OCI-M1 (cell line): Measurements from ENCODE around the gene TBC1D17.

Experiments used
- DNase-seq: peaks from one replicate; lab custom pipeline; 2025; lab: John Stamatoyannopoulos, UW

TBC1D17 gene

DNA sequence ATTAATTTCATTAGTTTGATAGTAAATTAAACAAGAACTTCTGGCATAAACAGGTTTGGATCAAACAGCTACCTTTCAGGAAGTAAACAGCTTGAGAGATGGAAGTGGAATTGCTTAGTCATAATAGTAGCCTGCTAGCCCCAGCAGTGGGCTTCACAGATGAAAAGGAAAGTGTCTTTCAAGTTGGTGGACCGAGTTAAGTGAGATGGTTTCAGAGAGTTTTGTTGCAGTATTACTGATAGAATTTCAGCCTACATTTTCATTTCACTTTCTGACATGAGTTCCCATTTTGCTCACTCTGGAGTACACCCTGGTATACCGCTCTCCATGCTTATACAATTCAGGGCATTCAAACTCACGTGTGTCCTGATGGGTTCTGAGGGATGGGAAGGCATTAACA lies 28.6 kb upstream of the TBC1D17 start:
- peak; percentile 68 for DNase-seq

DNA sequence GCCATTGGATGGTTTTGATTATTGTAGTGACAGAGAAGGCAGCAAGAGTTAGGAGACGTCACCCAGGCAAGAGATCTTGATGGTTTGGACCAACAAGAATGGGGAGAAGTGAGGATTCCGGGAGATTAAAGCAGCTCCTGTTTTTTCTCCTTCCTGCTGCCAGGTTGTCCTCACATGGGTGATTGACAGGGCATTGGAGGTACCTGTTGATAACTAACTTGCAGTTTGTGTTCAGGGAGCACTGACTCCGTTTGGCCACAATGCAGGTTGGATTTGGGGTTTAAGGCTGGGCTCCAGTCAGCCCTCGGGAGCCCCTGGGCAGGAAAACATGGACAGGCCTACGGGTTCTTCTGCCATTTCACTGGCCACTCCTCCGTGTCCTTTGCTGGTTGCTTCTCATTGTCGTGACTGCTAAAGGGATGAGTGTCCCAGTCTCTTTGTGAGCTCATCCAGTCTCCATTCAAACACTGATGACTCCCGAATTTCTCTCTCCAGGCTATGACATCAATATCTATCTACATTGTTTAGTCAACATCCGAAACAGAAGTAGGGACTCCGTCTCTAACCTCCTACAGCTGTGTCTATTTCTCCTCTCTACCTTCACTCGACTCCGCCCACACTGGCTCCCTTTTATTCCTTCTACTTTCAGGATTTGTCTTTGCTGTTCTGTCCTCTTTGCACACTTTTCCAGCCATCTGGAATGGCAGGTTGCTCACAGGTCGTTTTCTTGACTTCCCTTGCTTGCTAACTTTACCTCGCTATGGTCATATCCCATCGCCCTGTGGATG lies 27.9 kb upstream of the TBC1D17 start:
- no peak for DNase-seq

GRCh38 chr19:49850221-49850486 lies 27.3 kb upstream of the TBC1D17 start:
- no peak for DNase-seq

GRCh38 chr19:49850487-49851342 lies 26.8 kb upstream of the TBC1D17 start, which contains the start of gene PTOV1:
Gene PTOV1 (plus strand): TSS chr19:49851159.
- peak; percentile 97 for DNase-seq

GRCh38 chr19:49851456-49852259 lies 25.8 kb upstream of the TBC1D17 start:
- DNase-seq: peak; percentile 40

GRCh38 chr19:49852631-49853126 lies 24.8 kb upstream of the TBC1D17 start:
- DNase-seq: no peak

DNA sequence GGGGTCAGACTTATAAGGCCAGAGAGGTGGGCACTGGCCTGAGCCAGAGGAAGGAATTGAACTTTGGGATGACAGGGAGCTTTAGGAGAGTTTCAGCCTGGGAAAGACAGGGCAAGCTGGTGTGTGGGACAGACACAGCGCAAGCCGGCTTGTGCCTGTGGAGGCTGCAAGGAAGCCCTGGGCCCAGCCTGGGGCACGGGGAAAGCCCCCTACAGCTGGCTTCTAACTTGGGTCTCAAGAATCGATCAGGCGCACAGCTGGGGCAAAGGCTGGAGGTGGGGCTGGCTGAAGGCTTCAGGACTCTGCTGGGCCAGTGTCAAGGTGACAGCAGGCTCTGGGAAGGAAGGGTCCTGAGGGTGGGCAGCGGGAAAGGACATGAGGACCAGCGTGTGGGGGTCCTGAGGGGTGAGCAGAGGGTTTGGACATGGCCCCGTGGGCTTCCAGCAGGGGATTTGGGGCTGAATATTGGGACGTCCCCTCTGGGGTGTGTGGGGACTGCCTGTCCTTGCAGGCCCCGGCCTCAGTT lies 23.6 kb upstream of the TBC1D17 start:
- no peak for DNase-seq

DNA sequence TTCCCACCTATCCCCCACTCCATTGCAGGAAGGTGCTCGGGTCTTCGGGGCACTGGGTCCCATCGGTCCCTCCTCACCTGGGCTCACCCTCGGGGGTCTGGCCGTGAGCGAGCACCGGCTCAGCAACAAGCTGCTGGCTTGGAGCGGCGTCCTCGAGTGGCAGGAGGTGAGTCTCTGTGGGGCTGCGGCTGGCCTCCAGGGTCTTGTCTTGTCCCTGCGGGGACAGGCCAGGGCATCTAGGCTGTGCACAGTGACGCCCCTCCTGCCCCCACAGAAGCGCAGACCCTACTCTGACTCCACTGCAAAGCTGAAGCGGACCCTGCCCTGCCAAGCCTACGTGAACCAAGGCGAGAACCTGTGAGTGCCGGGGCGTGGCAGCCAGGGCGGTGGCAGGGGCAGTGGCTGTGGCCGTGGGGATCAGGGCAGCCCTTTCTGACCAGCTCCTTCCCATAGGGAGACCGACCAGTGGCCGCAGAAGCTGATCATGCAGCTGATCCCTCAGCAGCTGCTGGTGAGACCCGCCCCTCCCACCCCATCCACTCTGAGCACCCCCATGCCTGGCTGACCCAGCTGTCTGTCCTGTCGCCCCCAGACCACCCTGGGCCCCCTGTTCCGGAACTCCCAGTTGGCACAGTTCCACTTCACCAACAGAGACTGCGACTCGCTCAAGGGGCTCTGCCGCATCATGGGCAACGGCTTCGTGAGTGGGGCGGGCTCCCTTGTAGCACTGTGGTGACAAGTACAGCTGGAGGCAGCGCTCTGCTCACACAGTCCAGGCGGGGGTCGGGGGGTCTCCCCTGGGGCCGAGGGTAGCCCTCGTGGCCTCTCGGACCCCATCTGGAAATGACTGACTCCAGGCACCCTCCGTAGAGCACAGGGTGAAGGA lies 22.9 kb upstream of the TBC1D17 start:
- DNase-seq: no peak

GRCh38 chr19:49855277-49855675 lies 22.2 kb upstream of the TBC1D17 start:
- no peak for DNase-seq

DNA sequence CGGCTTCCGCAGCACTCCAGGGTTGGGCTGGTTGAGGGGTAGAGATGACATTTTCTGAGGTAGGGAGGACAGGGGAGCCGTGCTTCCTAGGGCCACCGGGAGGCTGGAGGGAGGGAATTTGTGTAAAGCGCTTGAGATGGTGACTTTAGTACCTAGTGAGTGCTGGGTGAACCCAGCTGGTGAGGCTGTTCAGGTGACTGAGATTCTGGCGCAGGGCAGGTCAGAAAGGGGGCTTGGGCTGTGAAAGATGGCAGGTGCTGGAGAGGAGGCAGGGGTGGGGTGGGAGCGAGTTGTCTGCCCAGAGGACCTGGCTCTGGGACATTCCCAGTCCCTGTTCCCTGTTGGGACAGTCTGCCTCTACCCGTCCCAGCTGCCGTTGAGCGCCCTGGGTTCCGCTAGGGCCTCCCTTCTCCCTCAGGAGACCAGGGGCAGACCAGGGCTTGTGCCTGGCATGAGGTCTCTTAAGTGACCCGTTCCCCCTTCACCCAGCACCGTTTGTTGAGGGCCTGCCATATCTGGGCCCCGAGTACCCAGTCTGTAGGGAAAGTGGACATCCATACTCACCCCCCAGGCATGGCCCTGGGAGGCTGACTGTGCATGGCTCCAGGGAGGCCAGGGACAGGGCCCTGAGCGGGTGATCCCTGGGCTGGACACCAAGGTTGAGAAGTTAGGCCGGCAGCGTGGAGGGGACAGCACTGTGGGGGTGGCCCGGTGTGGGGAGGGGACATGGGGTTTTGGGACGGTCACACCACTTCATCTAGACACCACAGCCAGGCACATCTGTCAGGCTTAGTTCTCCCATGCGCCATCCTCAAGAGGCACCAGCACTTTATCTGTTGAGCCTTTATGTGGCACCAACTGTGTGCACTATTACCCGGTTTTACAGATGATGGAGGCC lies 21.6 kb upstream of the TBC1D17 start:
- DNase-seq: no peak

GRCh38 chr19:49856574-49857021 lies 20.9 kb upstream of the TBC1D17 start:
- no peak for DNase-seq

DNA sequence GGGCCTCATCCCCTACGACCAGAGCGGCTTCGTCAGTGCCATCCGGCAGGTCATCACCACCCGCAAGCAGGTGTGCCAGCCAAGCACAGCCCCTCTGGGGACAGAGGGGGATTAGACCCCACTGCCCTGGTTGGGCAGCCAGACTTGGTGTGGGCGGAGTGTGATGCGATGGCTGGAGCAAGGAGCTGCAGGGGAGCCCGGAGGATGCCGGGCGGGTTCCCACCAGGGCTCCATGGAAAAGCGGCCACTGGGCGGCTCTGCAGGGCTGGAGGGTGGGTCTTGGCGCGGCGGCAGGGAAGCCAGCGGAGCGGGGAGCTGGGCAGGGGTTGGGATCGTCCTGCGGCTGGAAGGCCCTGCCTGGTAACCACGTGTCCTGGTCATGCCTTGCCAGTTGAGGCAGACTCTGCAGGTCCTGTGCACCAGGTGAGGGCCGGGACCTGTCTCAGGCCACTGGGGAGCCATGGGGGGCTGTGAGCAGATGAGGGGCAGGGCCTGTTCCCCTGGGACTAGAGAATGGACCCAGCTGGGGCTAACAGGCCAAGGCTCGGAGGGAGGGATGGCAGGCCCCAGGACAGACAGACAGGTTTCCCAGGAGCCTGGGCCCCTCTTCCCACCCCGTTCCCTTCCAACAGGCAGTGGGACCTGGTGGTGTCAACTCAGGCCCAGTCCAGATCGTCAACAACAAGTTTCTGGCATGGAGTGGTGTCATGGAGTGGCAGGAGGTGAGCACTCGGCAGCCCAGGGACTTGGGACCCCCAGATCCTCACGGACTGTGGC lies 20.3 kb upstream of the TBC1D17 start:
- DNase-seq: no peak

DNA sequence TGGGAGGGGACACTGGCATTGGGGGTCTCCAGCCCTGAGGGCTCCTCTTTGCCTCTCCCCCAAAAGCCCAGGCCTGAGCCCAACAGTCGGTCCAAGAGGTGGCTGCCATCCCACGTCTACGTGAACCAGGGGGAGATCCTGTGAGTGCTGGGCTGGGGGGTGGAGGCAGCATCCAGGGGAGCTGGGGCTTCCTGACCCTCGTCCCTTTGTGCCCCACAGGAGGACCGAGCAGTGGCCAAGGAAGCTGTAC lies 19.7 kb upstream of the TBC1D17 start:
- DNase-seq: no peak

DNA sequence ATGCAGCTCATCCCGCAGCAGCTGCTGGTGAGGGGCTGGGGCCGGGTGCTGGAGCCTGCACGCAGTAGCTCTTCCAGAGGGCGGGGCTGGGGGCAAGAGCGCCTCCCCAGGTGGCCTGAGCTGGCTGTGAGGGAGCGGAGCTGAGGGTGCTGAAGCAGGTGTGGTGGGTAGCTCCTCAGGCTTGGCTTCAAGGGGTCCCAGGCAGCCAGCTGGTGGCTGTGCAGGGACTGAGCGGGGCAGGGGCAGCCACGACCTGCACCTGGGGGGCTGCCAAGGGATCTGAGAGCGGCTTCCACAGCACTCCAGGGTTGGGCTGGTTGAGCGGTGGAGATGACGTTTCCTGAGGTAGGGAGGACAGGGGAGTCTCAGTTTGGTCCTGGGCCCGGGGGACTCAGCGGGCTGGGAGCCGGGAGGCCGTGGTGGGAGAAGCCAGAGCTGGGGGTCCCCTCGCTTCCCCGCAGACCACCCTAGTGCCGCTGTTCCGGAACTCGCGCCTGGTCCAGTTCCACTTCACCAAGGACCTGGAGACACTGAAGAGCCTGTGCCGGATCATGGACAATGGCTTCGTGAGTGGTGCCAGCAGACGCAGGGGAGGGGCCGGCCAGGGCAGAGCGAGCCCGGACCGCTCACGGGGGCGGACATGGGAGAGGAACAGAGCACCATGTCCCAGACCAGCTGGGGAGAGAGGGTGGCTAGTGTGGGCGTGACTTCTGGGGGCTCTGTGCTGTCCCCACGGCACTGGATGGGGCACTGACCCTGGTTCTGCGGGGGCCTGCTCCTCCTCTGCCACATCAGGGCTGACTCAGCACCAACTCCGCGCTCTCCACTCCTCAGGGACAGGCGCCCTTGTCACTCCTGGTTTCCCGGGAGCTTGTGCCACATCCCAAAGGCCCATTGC lies 19.2 kb upstream of the TBC1D17 start:
- no peak for DNase-seq

- DNase-seq: no peak
Measured at GRCh38 chr19:49859682-49860335, 17.7 kb upstream of the TBC1D17 start.

DNA sequence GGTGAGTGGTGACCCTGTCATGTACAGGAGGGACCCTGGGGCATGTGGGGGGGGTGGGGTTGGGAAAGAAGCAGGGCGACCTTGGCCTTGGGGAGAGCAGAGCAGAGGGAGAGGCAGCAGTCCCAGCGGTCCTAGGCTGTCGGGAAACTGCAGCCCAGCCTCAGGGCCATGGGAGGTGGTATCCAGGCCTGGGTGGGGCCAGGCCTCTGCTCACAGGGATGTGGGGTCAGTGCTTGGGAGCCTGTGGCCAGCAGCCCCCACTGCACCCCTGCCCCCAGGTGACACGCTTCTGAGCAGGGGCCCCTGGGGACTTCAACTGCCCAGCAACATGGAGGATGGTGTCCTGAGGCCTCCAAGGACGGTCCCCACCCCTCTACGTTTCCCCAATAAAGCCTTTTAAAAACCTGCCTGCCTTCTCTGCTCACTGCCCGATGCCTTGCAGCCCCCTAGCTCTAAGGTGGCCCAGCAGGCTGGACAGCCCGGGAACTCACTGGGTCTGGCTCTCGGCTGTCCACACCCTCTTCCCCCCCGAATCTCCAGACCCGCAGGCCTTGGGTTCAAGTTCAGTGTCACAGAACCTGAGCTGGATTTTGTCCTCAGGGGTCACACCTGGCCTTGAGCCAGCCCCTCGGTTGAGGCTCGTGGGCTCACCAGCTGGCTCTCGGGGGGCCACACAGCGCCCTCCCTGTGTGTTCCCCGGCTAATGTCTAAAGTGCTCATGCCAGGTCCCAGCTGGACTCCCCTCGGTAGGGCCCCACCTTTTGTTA lies 17.0 kb upstream of the TBC1D17 start:
- DNase-seq: no peak

DNA sequence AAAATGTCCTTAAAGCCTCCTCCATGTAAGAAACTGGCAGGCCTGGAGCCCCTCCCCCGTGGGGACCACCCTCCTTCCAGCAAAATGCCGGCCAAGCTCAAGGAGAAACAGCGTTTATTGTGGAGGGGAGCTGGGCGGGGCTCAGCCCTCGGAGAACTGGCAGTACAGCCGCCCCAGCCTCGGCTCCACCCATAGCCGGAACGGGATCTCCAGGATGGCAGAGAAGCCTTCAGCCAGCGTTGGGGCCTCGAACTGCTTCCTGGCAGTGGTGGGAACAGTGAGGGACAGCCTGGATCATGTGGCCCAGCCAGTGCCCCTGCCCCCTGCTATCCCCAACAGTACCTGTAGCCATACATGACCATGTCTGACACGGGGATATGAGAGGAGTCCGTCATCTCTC lies 16.4 kb upstream of the TBC1D17 start:
- no peak for DNase-seq
